Measurements from ENCODE around the gene FAM13A.

DNA sequence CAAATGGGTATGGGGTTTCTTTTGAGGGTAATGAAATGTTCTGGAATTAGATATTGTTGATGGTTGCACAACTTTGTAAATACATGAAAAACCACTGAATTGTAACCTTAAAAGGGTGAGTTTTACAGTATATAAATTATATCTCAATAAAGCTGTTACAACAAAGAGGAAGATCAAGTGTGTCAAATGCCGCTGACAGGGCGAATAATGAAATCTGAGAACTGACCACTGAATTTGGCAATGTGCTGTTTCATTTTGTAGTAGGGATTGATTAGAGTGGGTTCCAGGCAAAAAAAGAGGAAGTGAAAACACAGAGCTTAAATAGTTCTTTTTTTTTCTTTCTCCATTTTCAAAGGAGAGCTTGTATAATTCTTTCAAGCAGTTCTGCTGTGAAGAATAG lies 198.2 kb downstream of the FAM13A start:
- no peak for TF ChIP-seq EP300 (IDR thresholded peaks at IDR 0.05; ENCODE audit: borderline replicate concordance)
- no peak for TF ChIP-seq RAD21 (IDR thresholded peaks at IDR 0.05; ENCODE audit: low read depth)
- no peak for TF ChIP-seq CEBPB (IDR thresholded peaks at IDR 0.05)
- TF ChIP-seq, protein P1, sequence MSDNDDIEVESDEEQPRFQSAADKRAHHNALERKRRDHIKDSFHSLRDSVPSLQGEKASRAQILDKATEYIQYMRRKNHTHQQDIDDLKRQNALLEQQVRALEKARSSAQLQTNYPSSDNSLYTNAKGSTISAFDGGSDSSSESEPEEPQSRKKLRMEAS (IDR thresholded peaks at IDR 0.05) = no peak
- no peak for TF ChIP-seq FOXM1 (IDR thresholded peaks at IDR 0.05; ENCODE audit: borderline replicate concordance, low read depth)
- TF ChIP-seq TAF1 (IDR thresholded peaks at IDR 0.05; ENCODE audit: low read depth) = no peak
- no peak for TF ChIP-seq NFIC (IDR thresholded peaks at IDR 0.05)
- TF ChIP-seq, protein P2, sequence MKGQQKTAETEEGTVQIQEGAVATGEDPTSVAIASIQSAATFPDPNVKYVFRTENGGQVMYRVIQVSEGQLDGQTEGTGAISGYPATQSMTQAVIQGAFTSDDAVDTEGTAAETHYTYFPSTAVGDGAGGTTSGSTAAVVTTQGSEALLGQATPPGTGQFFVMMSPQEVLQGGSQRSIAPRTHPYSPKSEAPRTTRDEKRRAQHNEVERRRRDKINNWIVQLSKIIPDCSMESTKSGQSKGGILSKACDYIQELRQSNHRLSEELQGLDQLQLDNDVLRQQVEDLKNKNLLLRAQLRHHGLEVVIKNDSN (IDR thresholded peaks at IDR 0.05) = no peak
- TF ChIP-seq YY1 (IDR thresholded peaks at IDR 0.05; ENCODE audit: low read depth) = no peak
- TF ChIP-seq ZBTB7A (IDR thresholded peaks at IDR 0.05; ENCODE audit: low read depth) = no peak
- no peak for TF ChIP-seq CREB1 (IDR thresholded peaks at IDR 0.05; ENCODE audit: low read depth)
